ENCODE measurements around the gene KCND2.

DNA sequence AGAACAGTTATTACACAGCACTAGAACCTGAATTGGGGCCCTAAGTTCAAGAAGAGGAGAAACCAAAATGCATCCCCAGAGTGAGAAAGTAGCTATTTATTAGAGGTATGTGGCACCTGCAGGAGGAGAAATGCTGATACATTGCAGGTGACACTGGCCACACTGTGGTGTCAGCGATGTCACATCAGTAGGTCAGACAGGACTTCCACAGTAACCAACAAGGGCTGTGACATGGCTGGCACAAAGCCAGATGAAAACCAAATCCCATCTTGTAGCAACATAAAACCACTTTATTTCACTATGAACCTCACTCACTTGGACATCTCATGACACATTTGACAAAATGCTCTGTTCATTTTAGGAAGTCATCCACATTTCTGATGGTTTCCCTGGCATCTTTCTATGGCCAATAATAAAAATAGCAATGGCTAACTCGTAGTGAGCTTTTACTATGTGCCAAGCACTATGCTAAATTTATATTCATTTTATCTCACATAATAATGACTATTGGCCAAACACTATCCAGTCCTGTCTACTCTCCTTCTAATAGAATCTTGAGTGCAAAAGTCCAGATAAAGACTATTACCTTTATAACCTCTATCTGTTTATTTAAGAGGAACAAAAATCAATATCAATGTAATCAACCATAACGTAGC lies 430.7 kb downstream of the KCND2 start:
- TF ChIP-seq POLR2A (IDR thresholded peaks at IDR 0.05; ENCODE audit: low read depth) (no peak), CTCF (IDR thresholded peaks at IDR 0.05) (no peak)

Measured in esophagus muscularis mucosa (tissue), 3 donors.